ENCODE results near the gene RGS6.
A peak's percentile ranks its signal among the peaks of the same experiment; 100 is the strongest.

Gene RGS6

DNA sequence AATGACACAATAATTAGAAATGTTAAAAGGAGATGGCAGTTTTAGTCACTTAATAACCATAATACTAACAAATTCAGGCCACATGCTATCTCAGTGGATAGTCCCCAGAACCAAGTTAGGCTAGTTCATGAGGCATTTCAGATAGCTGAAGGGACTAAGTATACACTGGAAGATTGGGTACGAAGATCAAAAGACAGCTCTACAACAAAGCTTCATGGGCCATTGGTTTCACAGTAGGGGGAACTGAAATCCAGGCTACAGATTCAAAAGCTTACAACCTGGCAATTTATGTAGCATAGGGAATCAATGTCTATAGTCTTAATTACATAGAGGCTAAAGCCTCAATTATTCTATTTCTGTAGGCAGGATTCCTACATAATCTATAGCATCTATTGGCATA lies 343.0 kb downstream of the RGS6 start:
- no peak overlapping the region for H3K4me3 ChIP-seq (replicated peaks in 1 of 2; ENCODE audit: low read depth in 2 of 2, low read length in 2 of 2)
- TF ChIP-seq, protein P1, sequence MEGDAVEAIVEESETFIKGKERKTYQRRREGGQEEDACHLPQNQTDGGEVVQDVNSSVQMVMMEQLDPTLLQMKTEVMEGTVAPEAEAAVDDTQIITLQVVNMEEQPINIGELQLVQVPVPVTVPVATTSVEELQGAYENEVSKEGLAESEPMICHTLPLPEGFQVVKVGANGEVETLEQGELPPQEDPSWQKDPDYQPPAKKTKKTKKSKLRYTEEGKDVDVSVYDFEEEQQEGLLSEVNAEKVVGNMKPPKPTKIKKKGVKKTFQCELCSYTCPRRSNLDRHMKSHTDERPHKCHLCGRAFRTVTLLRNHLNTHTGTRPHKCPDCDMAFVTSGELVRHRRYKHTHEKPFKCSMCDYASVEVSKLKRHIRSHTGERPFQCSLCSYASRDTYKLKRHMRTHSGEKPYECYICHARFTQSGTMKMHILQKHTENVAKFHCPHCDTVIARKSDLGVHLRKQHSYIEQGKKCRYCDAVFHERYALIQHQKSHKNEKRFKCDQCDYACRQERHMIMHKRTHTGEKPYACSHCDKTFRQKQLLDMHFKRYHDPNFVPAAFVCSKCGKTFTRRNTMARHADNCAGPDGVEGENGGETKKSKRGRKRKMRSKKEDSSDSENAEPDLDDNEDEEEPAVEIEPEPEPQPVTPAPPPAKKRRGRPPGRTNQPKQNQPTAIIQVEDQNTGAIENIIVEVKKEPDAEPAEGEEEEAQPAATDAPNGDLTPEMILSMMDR (IDR thresholded peaks at IDR 0.05; ENCODE audit: low read depth, low read length): no peak
- no peak for DNase-seq (ENCODE audit: low read depth in 2 of 2)

DNA sequence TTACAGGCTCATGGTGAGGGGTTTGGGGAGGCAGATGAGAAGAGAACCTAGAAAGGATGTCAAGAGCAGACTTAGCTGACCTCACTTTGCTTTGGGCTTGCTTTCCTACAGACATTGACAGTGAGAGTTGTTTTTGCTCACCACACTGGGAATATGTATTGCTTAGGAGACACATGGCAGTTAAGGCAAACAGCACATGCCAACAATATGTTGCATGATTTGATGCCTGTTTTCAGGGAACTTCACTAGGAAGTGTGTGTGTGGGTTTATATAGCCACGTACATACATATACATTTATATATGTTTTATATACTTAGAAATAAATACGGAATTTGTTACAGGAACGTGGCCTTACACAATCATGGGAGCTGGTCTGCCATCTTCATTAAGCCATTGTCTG lies 346.1 kb downstream of the RGS6 start:
- no peak overlapping the region for H3K4me3 ChIP-seq (replicated peaks in 1 of 2; ENCODE audit: low read depth in 2 of 2, low read length in 2 of 2)

DNA sequence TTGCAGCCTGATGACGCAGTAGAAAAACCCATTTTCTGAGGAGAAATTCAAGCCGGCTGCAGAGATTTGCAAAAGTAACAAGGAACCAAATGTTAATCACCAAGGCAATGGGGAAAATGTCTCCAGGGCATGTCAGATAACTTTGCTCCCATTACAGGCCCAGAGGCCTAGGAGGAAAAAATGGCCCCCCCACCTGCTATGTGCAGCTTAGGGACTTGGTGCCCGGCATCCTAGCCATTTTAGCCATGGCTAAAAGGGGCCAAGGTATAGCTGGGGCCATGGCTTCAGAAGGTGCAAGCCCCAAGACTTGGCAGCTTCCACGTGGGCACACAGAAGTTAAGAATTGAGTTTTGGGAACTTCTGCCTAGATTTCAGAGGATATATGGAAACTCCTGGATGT lies 351.9 kb downstream of the RGS6 start:
- DNase-seq (ENCODE audit: low read depth in 2 of 2): no peak
- H3K4me3 ChIP-seq (replicated peaks in 1 of 2; ENCODE audit: low read depth in 2 of 2, low read length in 2 of 2): no peak overlapping the region
- TF ChIP-seq, protein P1 (IDR thresholded peaks at IDR 0.05; ENCODE audit: low read depth, low read length): no peak

More for the DNA sequence above, 346.1 kb downstream of the RGS6 start:
- TF ChIP-seq, protein P1 (IDR thresholded peaks at IDR 0.05; ENCODE audit: low read depth, low read length): no peak
- DNase-seq (ENCODE audit: low read depth in 2 of 2): no peak

DNA sequence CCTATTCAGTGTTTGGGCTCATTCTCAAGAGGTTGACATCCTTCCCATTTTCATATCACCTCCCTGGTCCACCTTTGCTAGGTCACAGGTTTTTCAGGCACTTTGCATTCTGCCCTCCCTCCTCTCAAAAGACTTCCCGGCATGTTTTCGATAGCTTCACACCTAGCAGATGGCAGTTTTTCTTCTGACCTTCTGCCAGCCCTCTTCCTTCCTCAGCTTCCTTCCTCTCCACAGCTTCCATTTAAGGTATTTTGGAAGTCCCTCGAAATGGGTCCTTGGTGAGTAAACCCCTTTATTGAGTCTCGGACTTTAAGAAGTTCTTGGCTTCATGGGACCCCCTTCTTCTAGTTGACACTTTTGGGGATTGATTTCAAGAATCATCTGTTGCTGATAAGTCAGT lies 358.0 kb downstream of the RGS6 start:
- TF ChIP-seq, protein P1 (IDR thresholded peaks at IDR 0.05; ENCODE audit: low read depth, low read length): no peak
- DNase-seq (ENCODE audit: low read depth in 2 of 2): no peak
- H3K4me3 ChIP-seq (replicated peaks in 1 of 2; ENCODE audit: low read depth in 2 of 2, low read length in 2 of 2): no peak overlapping the region

DNA sequence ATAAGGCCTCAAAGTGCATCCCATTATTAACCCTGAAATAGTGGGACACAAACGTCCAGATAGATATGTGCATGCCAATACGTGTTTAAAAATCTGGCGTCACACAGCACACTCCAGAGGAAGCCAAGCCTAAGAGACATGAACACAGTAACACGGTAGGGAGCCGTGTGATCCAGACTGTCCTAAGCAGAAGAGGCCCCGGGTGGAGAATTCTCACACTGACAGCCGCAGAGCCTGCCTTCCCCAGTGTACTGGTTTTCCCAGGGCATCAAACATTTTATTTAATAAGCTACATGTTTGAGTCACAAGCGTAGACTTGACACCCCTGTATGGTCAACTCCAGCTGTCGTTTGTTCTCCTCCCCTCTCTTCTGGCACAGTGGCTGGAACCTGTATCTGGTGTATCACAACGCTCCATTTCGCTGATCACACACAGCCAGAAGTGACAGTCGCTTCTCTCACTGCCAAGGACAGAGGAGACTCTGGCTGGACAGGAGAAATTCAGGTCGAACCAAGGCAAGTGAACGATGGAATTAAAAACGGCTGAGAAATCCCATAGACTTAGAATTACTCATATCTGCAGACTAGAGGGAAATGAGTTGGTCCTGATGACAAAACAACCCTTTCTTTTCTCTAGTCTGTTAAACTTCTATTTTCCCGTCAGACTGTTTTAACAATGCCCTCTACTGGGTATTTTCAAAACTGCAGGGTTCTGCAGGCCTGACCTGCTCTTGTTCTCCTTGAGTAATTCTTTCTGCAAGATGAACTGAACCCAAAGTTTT lies 359.9 kb downstream of the RGS6 start:
- DNase-seq (ENCODE audit: low read depth in 2 of 2): peak; percentile 62 to 78
- H3K4me3 ChIP-seq (replicated peaks in 1 of 2; ENCODE audit: low read depth in 2 of 2, low read length in 2 of 2): no peak overlapping the region
- TF ChIP-seq, protein P1 (IDR thresholded peaks at IDR 0.05; ENCODE audit: low read depth, low read length): peak; percentile 62

DNA sequence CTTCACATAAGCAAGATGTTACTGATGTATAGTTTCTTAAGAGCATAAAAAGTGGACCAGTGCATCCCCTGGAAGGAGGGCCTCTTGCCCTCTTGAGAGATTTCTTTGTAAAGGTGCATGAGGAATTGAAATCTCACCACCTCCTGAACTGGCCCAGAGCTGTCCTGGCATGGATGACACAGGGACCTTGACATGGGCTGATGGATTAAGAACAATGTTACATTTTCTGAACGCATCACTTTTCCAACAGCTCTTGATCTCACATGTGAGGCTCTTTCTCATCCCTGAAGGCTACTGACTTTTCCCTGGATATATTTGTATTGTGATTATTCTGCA lies 360.4 kb downstream of the RGS6 start:
- DNase-seq (ENCODE audit: low read depth in 2 of 2): no peak
- no peak overlapping the region for H3K4me3 ChIP-seq (replicated peaks in 1 of 2; ENCODE audit: low read depth in 2 of 2, low read length in 2 of 2)
- TF ChIP-seq, protein P1 (IDR thresholded peaks at IDR 0.05; ENCODE audit: low read depth, low read length): no peak

DNA sequence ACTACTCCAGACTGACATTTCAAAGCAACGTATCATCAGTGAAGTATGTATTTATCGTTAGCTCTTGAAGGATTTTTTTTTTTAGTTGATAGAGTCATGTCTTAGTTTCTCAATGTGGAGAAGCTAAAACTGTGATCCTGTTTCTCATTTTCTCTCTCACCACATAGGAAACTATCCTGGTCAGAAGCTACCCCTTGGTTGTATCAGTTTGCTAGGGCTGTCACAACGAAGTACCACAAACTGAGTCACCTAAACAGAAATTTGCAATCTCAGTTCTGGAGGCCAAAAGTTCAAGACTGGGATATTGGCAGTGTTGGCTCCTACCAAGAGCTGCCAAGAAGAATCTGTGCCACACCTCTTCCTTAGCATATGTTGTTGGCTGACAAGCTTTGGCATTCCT lies 369.1 kb downstream of the RGS6 start:
- DNase-seq (ENCODE audit: low read depth in 2 of 2): no peak
- no peak overlapping the region for H3K4me3 ChIP-seq (replicated peaks in 1 of 2; ENCODE audit: low read depth in 2 of 2, low read length in 2 of 2)
- TF ChIP-seq, protein P1 (IDR thresholded peaks at IDR 0.05; ENCODE audit: low read depth, low read length): no peak
